Measurements from ENCODE around the gene LAMP1.
"Not testable (repeated sequence)": the region's sequence is repeated elsewhere in the genome, so short reads cannot be mapped to it uniquely, and the experiment has no call there.

Gene LAMP1

GRCh38 chr13:113295776-113296175 is 1.3 kb upstream of the LAMP1 start:
- no peak for DNase-seq
- intact Hi-C loops (cut with DNase I), result loop anchor here (2.0 to 5.0 kb wide), 2 partner anchors 87 to 97 kb away; partner anchors contain the start of genes CUL4A and PCID2

- intact Hi-C loops (cut with DNase I), result loop anchor here (2.0 to 5.0 kb wide), 2 partner anchors 89 to 95 kb away; partner anchors contain the start of genes CUL4A and PCID2
- DNase-seq, result peak in 3 of 10 donors; percentile 17 to 76 (median 18)
These were observed 467 bp downstream of the LAMP1 start for GRCh38 chr13:113297370-113298042.

GRCh38 chr13:113298043-113298945 is 1.3 kb downstream of the LAMP1 start:
- no peak for DNase-seq
- intact Hi-C loops (cut with DNase I), result loop anchor here (5.0 kb wide), 1 partner anchor 94 kb away; no protein-coding TSS in a partner anchor

GRCh38 chr13:113299951-113300350 is 2.9 kb downstream of the LAMP1 start:
- DNase-seq, result no peak
- intact Hi-C loops (cut with DNase I), result loop anchor here (5.0 kb wide), 1 partner anchor 92 kb away; no protein-coding TSS in a partner anchor

- DNase-seq, result no peak
- intact Hi-C loops (cut with DNase I), result no loop called here
These were observed 5.9 kb downstream of the LAMP1 start for GRCh38 chr13:113302986-113303385.

- intact Hi-C loops (cut with DNase I), result no loop called here
- peak in 1 of 10 donors; percentile 2 for DNase-seq
These were observed 7.1 kb downstream of the LAMP1 start for GRCh38 chr13:113304121-113304520.

- intact Hi-C loops (cut with DNase I), result no loop called here
- DNase-seq, result peak in 2 of 10 donors; percentile 3 to 71
These were observed 8.2 kb downstream of the LAMP1 start for GRCh38 chr13:113305208-113305607.

GRCh38 chr13:113307491-113307890 is 10.5 kb downstream of the LAMP1 start:
- peak in 1 of 10 donors; percentile 40 for DNase-seq
- intact Hi-C loops (cut with DNase I), result no loop called here

- intact Hi-C loops (cut with DNase I), result no loop called here
- DNase-seq, result no peak
These were observed 12.4 kb downstream of the LAMP1 start for GRCh38 chr13:113309473-113309872.

GRCh38 chr13:113314112-113314511 is 17.1 kb downstream of the LAMP1 start:
- not testable (repeated sequence) for DNase-seq

GRCh38 chr13:113314895-113315470 is 17.9 kb downstream of the LAMP1 start:
- peak in 3 of 10 donors; percentile 17 to 66 (median 41) for DNase-seq
- intact Hi-C loops (cut with DNase I), result not testable (repeated sequence)

More at GRCh38 chr13:113314112-113314511, 17.1 kb downstream of the LAMP1 start:
- intact Hi-C loops (cut with DNase I), result not testable (repeated sequence)

GRCh38 chr13:113315992-113316391 is 19.0 kb downstream of the LAMP1 start:
- intact Hi-C loops (cut with DNase I), result no loop called here
- DNase-seq, result peak in 1 of 10 donors; percentile 22

GRCh38 chr13:113317031-113317430 is 20.0 kb downstream of the LAMP1 start:
- peak in 2 of 10 donors; percentile 9 to 59 for DNase-seq
- intact Hi-C loops (cut with DNase I), result no loop called here

GRCh38 chr13:113318956-113319355 is 21.9 kb downstream of the LAMP1 start:
- peak in 1 of 10 donors; percentile 30 for DNase-seq

GRCh38 chr13:113319371-113319770 is 22.3 kb downstream of the LAMP1 start:
- DNase-seq, result peak in 1 of 10 donors; percentile 55
- intact Hi-C loops (cut with DNase I), result no loop called here

More at GRCh38 chr13:113318956-113319355, 21.9 kb downstream of the LAMP1 start:
- intact Hi-C loops (cut with DNase I), result no loop called here

- DNase-seq, result peak in 2 of 10 donors; percentile 9 to 33
- intact Hi-C loops (cut with DNase I), result no loop called here
These were observed 23.3 kb downstream of the LAMP1 start for GRCh38 chr13:113320226-113320875.

GRCh38 chr13:113321546-113321945 is 24.5 kb downstream of the LAMP1 start:
- intact Hi-C loops (cut with DNase I), result no loop called here
- DNase-seq, result no peak

GRCh38 chr13:113322043-113322461 is 25.0 kb downstream of the LAMP1 start:
- intact Hi-C loops (cut with DNase I), result no loop called here
- DNase-seq, result no peak

- intact Hi-C loops (cut with DNase I), result no loop called here
- no peak for DNase-seq
These were observed 26.0 kb downstream of the LAMP1 start for GRCh38 chr13:113322890-113323651.

All from posterior cingulate gyrus (tissue), 11 donors.